H9 (cell line): ENCODE results near the gene TTC9C. TPM values are rescaled to one million over a fixed set of nuclear protein-coding genes. Genes with fewer than 3 reads are reported as not detected.

ENCODE experiments used
- DNase-seq: peaks from one replicate; pipeline ENCODE4 v3.0.0-alpha.2; 2017
- H2AFZ ChIP-seq: one replicate; pipeline ENCODE4 v1.6.1; 2013; ENCODE audit warnings: mild to moderate bottlenecking, low read length, control low read depth, moderate library complexity
- H2AK5ac ChIP-seq: 2 replicates; pipeline ENCODE4 v1.6.1; 2013; ENCODE audit warnings: low read length, control low read depth, mixed read lengths; ENCODE audit not compliant: insufficient read length
- H2BK120ac ChIP-seq: one replicate; pipeline ENCODE4 v1.6.1; 2013; ENCODE audit warnings: low read depth, mild to moderate bottlenecking, low read length, control low read depth, inconsistent platforms; ENCODE audit not compliant: poor library complexity, severe bottlenecking
- H2BK12ac ChIP-seq: 2 replicates; pipeline ENCODE4 v1.6.1; 2013; ENCODE audit warnings: low read length, control low read depth, mixed read lengths, low read depth; ENCODE audit not compliant: insufficient read length
- H2BK15ac ChIP-seq: 2 replicates; pipeline ENCODE4 v1.6.1; 2013; ENCODE audit warnings: low read depth, low read length, control low read depth
- H2BK20ac ChIP-seq: one replicate; pipeline ENCODE4 v1.6.1; 2013; ENCODE audit warnings: low read depth, mild to moderate bottlenecking, low read length, control low read depth, inconsistent platforms; ENCODE audit not compliant: poor library complexity, severe bottlenecking
- H2BK5ac ChIP-seq: 2 replicates; pipeline ENCODE4 v1.6.1; 2013; ENCODE audit warnings: low read length, control low read depth, mixed read lengths; ENCODE audit not compliant: insufficient read length
- H3K14ac ChIP-seq: 2 replicates; pipeline ENCODE4 v1.6.1; 2013; ENCODE audit warnings: low read length, control low read depth; ENCODE audit not compliant: insufficient read depth
- H3K18ac ChIP-seq: 2 replicates; pipeline ENCODE4 v1.6.1; 2013; ENCODE audit warnings: low read depth, mild to moderate bottlenecking, mixed read lengths, low read length, control low read depth; ENCODE audit not compliant: insufficient read length
- H3K23ac ChIP-seq: 2 replicates; pipeline ENCODE4 v1.6.1; 2013; ENCODE audit warnings: low read length, control low read depth, mixed read lengths, low read depth; ENCODE audit not compliant: insufficient read length
- H3K23me2 ChIP-seq: 2 replicates; pipeline ENCODE4 v1.6.1; 2013; ENCODE audit warnings: low read depth, mild to moderate bottlenecking, mixed read lengths, low read length, control low read depth; ENCODE audit not compliant: insufficient read length, poor library complexity, severe bottlenecking
- H3K27ac ChIP-seq: 2 replicates; pipeline ENCODE4 v1.5.1; 2013; ENCODE audit warnings: low read length, control low read depth, mixed read lengths, low read depth; ENCODE audit not compliant: insufficient read length
- H3K27me3 ChIP-seq: 2 replicates; pipeline ENCODE4 v1.6.1; 2013; ENCODE audit warnings: low read length, control low read depth, inconsistent platforms; ENCODE audit not compliant: insufficient read depth
- H3K4ac ChIP-seq: 2 replicates; pipeline ENCODE4 v1.6.1; 2013; ENCODE audit warnings: low read depth, mild to moderate bottlenecking, control low read depth, inconsistent platforms, low read length, moderate library complexity
- H3K4me1 ChIP-seq: 2 replicates; pipeline ENCODE4 v1.6.1; 2013; ENCODE audit warnings: low read length, control low read depth, inconsistent platforms; ENCODE audit not compliant: insufficient read depth
- H3K4me2 ChIP-seq: 2 replicates; pipeline ENCODE4 v1.6.1; 2013; ENCODE audit warnings: low read length, control low read depth, mixed read lengths; ENCODE audit not compliant: insufficient read length, insufficient read depth
- H3K56ac ChIP-seq: 2 replicates; pipeline ENCODE4 v1.6.1; 2013; ENCODE audit warnings: low read depth, mild to moderate bottlenecking, mixed read lengths, low read length, control low read depth; ENCODE audit not compliant: insufficient read length
- H3K79me1 ChIP-seq: 2 replicates; pipeline ENCODE4 v1.6.1; 2013; ENCODE audit warnings: low read depth, mild to moderate bottlenecking, moderate library complexity, low read length, control low read depth, inconsistent platforms; ENCODE audit not compliant: insufficient read depth, poor library complexity, severe bottlenecking
- H3K79me2 ChIP-seq: 2 replicates; pipeline ENCODE4 v1.6.1; 2013; ENCODE audit warnings: low read length, control low read depth, inconsistent platforms; ENCODE audit not compliant: insufficient read depth
- H3K9ac ChIP-seq: 2 replicates; pipeline ENCODE4 v1.6.1; 2013; ENCODE audit warnings: low read length, control low read depth, mixed read lengths; ENCODE audit not compliant: insufficient read length; ENCODE audit errors: extremely low read depth
- H3K9me3 ChIP-seq: one replicate; pipeline ENCODE4 v1.6.1; 2013; ENCODE audit warnings: low read depth, low read length, inconsistent platforms; ENCODE audit not compliant: control insufficient read depth
- H3T11ph ChIP-seq: one replicate; pipeline ENCODE4 v1.6.1; 2013; ENCODE audit warnings: mild to moderate bottlenecking, low read length, control low read depth, inconsistent platforms
- H4K20me1 ChIP-seq: one replicate; pipeline ENCODE4 v1.6.1; 2013; ENCODE audit not compliant: control insufficient read depth, insufficient read length, insufficient read depth
- H4K5ac ChIP-seq: 2 replicates; pipeline ENCODE4 v1.6.1; 2013; ENCODE audit warnings: low read depth, mild to moderate bottlenecking, mixed read lengths, low read length, control low read depth; ENCODE audit not compliant: insufficient read length
- H4K8ac ChIP-seq: replicated peaks from 2 replicates; pipeline ENCODE4 v1.6.1; 2013; ENCODE audit warnings: low read length, control low read depth, mixed read lengths, low read depth; ENCODE audit not compliant: insufficient read length
- H4K91ac ChIP-seq: 2 replicates; pipeline ENCODE4 v1.6.1; 2013; ENCODE audit warnings: low read depth, mild to moderate bottlenecking, moderate library complexity, mixed read lengths, low read length, control low read depth; ENCODE audit not compliant: insufficient read length
- H3K27ac Mint-ChIP-seq, 3 experiments: 2 replicates in 2 of 3; 3 replicates in 1 of 3; pipeline ENCODE4 v1.8.0; 2020 to 2021; ENCODE audit warnings: mixed read lengths in 3 of 3, mild to moderate bottlenecking in 1 of 3, moderate library complexity in 1 of 3
- H3K27me3 Mint-ChIP-seq: 2 replicates; pipeline ENCODE4 v1.8.0; 2021; ENCODE audit warnings: low read depth, mild to moderate bottlenecking, moderate library complexity, mixed read lengths
- H3K36me3 Mint-ChIP-seq, 3 experiments: 2 replicates in 2 of 3; 3 replicates in 1 of 3; pipeline ENCODE4 v1.8.0; 2020 to 2021; ENCODE audit warnings: low read depth in 3 of 3, mixed read lengths in 3 of 3; ENCODE audit not compliant: insufficient read depth in 1 of 3
- H3K4me1 Mint-ChIP-seq, 2 experiments: 2 replicates each; pipeline ENCODE4 v1.8.0; 2020; ENCODE audit warnings: mixed read lengths in 2 of 2
- H3K4me3 Mint-ChIP-seq, 2 experiments: 2 replicates in 1 of 2; 3 replicates in 1 of 2; pipeline ENCODE4 v1.8.0; 2020 to 2021; ENCODE audit warnings: mild to moderate bottlenecking in 2 of 2, mixed read lengths in 2 of 2, moderate library complexity in 1 of 2
- H3K9me3 Mint-ChIP-seq, 2 experiments: 2 replicates in 1 of 2; 3 replicates in 1 of 2; pipeline ENCODE4 v1.8.0; 2020; ENCODE audit warnings: mild to moderate bottlenecking in 2 of 2, mixed read lengths in 2 of 2, moderate library complexity in 1 of 2
- CTCF ChIP-seq: fragments of 200-600 bp; sonication (generic); conservative IDR thresholded peaks from 3 replicates; pipeline ENCODE4 v1.8.0; 2021; ENCODE audit warnings: antibody characterized with exemption, mild to moderate bottlenecking
- total RNA-seq: library from RNA; stranded (reverse); gene quantifications from 2 replicates; pipeline ENCODE4 v1.2.1, GENCODE V29; 2021

The TTC9C gene
- total RNA-seq, 1 experiment from 2014 or later, result 33.4 TPM

- no peak overlapping the region for H3K18ac ChIP-seq
- no peak overlapping the region for H4K5ac ChIP-seq
- Mint-ChIP-seq H3K4me3 (no peak overlapping the region), H3K27me3 (no peaks in the 10 kb centered on the region), H3K4me1 (no peaks in the 10 kb centered on the region), H3K36me3 (peaks cover 18 to 52% (median 40%) of the 10 kb centered on the region in 3 experiments; a peak in 6 of 7 replicates), H3K9me3 (no peaks in the 10 kb centered on the region), H3K27ac (no peak overlapping the region)
- H2BK20ac ChIP-seq, result no peak overlapping the region
- H4K8ac ChIP-seq, result no peak overlapping the region
- no peak overlapping the region for H2BK5ac ChIP-seq
- no peaks in the 10 kb centered on the region for H3K79me1 ChIP-seq
- no peak overlapping the region for H2BK12ac ChIP-seq
- no peaks in the 10 kb centered on the region for H3K27me3 ChIP-seq
- H2AFZ ChIP-seq, result no peak overlapping the region
- H3K23me2 ChIP-seq, result no peaks in the 10 kb centered on the region
- no peaks in the 10 kb centered on the region for H3K79me2 ChIP-seq
- H2AK5ac ChIP-seq, result no peak overlapping the region
- no peak overlapping the region for H3K9ac ChIP-seq
- H2BK15ac ChIP-seq, result no peak overlapping the region
- H3K9me3 ChIP-seq, result no peaks in the 10 kb centered on the region
- H3K4me1 ChIP-seq, result no peaks in the 10 kb centered on the region
- no peak overlapping the region for H2BK120ac ChIP-seq
- no peaks in the 10 kb centered on the region for H4K20me1 ChIP-seq
- no peak for DNase-seq
- H3K4me2 ChIP-seq, result no peak overlapping the region
- no peak for TF ChIP-seq CTCF
- no peak overlapping the region for H3K56ac ChIP-seq
- no peak overlapping the region for H3K23ac ChIP-seq
- no peak overlapping the region for H3K14ac ChIP-seq
- H4K91ac ChIP-seq, result no peak overlapping the region
- H3K4ac ChIP-seq, result no peak overlapping the region
- H3T11ph ChIP-seq, result no peak overlapping the region
- H3K27ac ChIP-seq, result no peak overlapping the region
Observed at GRCh38 chr11:62737196-62737595, 8.9 kb downstream of the TTC9C start.
